Measurements from ENCODE around the gene FBXW8. TPM values are rescaled to one million over a fixed set of nuclear protein-coding genes. Genes with fewer than 3 reads are reported as not detected.

The FBXW8 gene
- total RNA-seq, 2 donors from 2014 or later = 7.9 to 9.0 TPM

DNA sequence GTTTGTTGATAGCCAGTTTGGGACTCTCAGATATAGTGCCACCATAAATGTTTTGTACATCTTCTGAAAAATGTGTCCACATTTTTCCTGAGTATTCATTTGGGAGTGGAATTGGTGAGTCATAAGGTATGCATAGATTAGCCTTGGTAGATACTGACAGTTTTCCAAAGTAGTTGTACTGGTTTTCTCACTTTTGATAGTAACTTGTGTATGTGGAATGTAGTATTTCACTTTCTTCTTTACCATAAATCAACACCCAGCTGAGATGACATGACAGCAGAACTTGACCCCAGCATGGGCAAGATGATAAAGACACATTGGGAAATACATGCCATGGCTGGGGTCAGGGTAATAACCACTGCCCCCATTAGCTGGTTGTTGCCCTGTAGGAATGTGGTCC, 5.4 kb downstream of the FBXW8 start:
- no peak for DNase-seq (ENCODE audit: low spot score)
- Histone ChIP-seq H3K36me3 (no peaks in the 10 kb centered on the region), H3K27ac (no peak overlapping the region), H3K27me3 (no peaks in the 10 kb centered on the region), H3K4me1 (peaks cover 0 to 27% of the 10 kb centered on the region in 2 donors), H3K4me3 (no peak overlapping the region), H3K9me3 (no peaks in the 10 kb centered on the region)
- TF ChIP-seq, protein P1, sequence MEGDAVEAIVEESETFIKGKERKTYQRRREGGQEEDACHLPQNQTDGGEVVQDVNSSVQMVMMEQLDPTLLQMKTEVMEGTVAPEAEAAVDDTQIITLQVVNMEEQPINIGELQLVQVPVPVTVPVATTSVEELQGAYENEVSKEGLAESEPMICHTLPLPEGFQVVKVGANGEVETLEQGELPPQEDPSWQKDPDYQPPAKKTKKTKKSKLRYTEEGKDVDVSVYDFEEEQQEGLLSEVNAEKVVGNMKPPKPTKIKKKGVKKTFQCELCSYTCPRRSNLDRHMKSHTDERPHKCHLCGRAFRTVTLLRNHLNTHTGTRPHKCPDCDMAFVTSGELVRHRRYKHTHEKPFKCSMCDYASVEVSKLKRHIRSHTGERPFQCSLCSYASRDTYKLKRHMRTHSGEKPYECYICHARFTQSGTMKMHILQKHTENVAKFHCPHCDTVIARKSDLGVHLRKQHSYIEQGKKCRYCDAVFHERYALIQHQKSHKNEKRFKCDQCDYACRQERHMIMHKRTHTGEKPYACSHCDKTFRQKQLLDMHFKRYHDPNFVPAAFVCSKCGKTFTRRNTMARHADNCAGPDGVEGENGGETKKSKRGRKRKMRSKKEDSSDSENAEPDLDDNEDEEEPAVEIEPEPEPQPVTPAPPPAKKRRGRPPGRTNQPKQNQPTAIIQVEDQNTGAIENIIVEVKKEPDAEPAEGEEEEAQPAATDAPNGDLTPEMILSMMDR (IDR thresholded peaks at IDR 0.05) = no peak

DNA sequence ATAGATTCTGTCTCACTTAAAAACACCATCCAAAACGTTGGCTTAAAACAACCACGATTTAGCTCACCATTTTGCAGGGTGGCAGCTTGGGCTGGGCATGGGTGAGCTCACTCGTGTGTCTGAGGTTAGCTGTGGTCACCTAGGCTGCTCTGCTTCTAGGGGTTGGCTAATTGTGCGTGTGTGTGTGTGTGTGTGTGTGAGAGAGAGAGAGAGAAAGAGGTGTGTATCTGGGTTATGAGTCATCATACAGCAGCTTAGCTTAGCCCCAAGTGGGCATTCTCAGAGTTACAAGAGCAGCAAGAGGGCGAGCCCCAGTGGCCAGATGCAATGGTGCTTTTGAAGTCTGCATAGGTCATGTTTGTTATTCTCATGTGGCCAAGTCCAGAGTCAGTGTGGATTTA, 6.0 kb downstream of the FBXW8 start:
- Histone ChIP-seq H3K27ac (no peak overlapping the region), H3K27me3 (no peaks in the 10 kb centered on the region), H3K36me3 (no peaks in the 10 kb centered on the region), H3K4me3 (no peak overlapping the region), H3K4me1 (peaks cover 0 to 22% of the 10 kb centered on the region in 2 donors), H3K9me3 (no peaks in the 10 kb centered on the region)
- TF ChIP-seq, protein P1 (IDR thresholded peaks at IDR 0.05) = no peak
- no peak for DNase-seq (ENCODE audit: low spot score)

DNA sequence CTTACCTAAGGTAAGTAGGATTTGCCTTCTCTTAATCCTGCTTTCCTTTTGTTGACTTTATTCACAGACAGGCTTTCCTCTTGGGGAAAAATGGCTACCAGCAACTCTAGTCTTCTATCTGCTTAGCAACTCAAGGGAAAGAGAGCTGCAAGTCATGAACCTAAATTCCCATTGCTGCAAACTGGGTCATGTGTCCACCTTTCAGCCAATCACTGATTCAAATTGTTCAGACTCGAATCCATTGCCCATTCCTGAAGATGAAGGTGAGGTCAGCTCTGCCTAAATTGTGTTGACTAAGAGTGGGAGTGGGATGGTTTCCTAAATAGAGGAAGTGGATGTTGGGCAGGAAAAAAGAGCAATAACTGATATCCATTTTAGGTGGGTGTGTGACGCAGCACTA, 7.7 kb downstream of the FBXW8 start:
- TF ChIP-seq, protein P1 (IDR thresholded peaks at IDR 0.05) = no peak
- H3K9me3 ChIP-seq = no peaks in the 10 kb centered on the region

DNA sequence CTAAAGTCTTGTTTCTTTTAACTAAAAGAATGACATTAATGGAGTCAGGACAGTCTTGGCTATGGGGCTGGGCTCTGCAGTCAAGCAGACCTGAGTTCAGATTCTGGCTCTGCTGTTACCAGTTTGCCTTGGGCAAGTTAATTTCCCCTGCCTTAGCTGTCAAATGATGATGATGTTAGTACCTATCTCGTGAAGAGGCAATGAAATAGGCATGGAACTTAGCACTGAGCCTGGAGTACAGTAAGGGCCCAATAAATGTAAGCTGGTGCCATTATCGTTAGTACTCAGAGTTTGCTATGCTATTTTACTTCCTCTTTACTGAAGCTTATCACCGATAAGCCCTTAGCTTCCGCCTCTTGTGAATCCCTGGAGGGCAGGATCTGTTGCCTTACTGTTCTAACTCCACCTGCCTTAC, 8.5 kb downstream of the FBXW8 start:
- no peaks in the 10 kb centered on the region for H3K36me3 ChIP-seq
- H3K4me1 ChIP-seq = peaks cover 0 to 12% of the 10 kb centered on the region in 2 donors
- DNase-seq (ENCODE audit: low spot score) = no peak
- TF ChIP-seq, protein P1 (IDR thresholded peaks at IDR 0.05) = no peak
- H3K4me3 ChIP-seq = no peak overlapping the region
- no peaks in the 10 kb centered on the region for H3K9me3 ChIP-seq
- H3K27me3 ChIP-seq = no peaks in the 10 kb centered on the region
- H3K27ac ChIP-seq = no peak overlapping the region

More for the DNA sequence above, 7.7 kb downstream of the FBXW8 start:
- Histone ChIP-seq H3K36me3 (no peaks in the 10 kb centered on the region), H3K27ac (no peak overlapping the region), H3K4me1 (peaks cover 0 to 12% of the 10 kb centered on the region in 2 donors), H3K4me3 (no peak overlapping the region), H3K27me3 (no peaks in the 10 kb centered on the region)
- DNase-seq (ENCODE audit: low spot score) = no peak

DNA sequence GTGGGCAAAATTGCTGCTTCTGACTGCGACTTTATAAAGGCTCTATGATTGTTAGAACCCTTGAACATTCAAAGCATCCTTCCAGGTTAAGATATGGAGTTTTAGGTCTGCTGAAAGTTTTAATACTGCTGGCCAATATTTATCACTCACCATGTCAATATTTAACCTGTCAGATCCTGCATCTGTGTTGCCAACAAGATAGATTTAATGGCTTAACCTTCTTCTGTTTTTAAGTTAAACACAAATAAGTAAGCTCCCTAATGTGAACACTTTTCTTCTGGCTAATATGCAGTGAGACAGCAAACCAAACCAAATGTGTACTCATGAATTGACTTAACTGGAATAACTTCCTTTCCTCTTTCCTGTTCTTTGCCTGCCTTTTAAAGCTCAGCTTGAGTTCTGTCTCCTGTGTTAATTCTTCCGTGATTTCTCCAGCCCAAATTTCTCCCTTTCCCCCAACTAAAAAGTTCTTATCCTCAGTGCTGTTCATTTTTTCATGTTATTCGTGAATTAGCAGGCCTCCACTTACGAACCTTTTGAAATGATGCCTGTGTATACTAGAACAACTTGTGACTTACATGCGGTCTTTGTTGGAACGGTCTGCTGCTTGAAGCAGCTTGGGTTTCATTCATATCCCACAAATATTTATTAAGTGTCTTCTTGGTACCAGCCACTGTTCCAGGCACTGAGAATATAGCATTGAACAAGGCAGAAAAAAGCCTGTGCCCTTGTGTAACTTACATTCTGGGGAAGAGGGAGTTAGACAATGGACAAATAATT, 9.1 kb downstream of the FBXW8 start:
- no peak overlapping the region for H3K27ac ChIP-seq
- peaks cover 0 to 13% of the 10 kb centered on the region in 2 donors for H3K4me1 ChIP-seq
- no peaks in the 10 kb centered on the region for H3K9me3 ChIP-seq
- no peaks in the 10 kb centered on the region for H3K36me3 ChIP-seq
- no peak overlapping the region for H3K4me3 ChIP-seq
- TF ChIP-seq, protein P1 (IDR thresholded peaks at IDR 0.05) = no peak
- DNase-seq (ENCODE audit: low spot score) = no peak
- no peaks in the 10 kb centered on the region for H3K27me3 ChIP-seq

Data from right atrium auricular region (tissue), 2 donors.